Right lobe of liver (tissue), 4 donors: Measurements from ENCODE around the gene BCR.
"Not testable (repeated sequence)": the region's sequence is repeated elsewhere in the genome, so short reads cannot be mapped to it uniquely, and the experiment has no call there.

ENCODE experiments used
- POLR2A ChIP-seq: fragments of 450-650 bp; IDR thresholded peaks from one replicate; pipeline ENCODE4 v1.6.1; 2017; ENCODE audit warnings: antibody characterized with exemption, mild to moderate bottlenecking
- TF ChIP-seq, protein P1 (sequence below), 4 donors: fragments of 200-600 bp in 3 of 4; fragments of 450-650 bp in 1 of 4; IDR thresholded peaks; one replicate each; pipeline versions ENCODE4 v1.5.1 to v1.8.0; 2016 to 2022; ENCODE audit warnings: antibody characterized with exemption in 4 of 4, mild to moderate bottlenecking in 2 of 4
- donor health status: DM: no; HTN: no; CAD: no.
- donor health status: DM: no; HTN: no; CAD: no.
- donor health status: DM: no; HTN: yes; CAD: no.

DNA sequence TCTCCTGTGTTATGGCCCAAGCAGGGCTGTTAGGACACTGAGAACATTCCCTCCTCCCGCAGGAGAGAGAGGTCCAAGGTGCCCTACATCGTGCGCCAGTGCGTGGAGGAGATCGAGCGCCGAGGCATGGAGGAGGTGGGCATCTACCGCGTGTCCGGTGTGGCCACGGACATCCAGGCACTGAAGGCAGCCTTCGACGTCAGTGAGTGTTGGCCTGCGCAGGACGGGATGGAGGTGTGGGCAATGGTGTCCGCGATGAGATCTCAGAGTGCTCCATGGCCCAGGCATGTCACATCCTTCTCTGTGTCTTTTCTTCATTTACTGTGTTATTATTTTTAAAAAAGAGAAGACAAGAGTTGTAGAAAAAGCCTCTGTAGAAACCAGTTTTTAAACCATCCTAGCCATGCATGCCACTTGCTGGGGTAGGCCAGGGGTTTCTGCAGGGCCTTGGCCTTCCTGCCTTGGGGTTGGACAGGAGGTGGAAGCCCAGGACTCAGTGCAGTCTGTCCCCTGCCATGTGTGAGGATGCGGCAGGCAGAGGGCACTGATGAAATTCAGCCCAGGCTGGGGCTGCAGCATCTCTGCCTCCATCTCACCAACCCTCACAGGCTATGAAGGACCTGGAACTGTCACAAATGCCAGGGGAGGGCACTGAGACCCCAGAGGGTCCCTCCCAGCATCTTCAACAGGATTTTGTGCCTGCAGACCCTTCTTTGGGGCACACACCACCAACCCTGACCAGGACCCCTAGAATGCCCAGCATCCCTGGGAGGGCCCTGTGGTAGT is 131.5 kb downstream of the BCR start:
- TF ChIP-seq, protein P1, sequence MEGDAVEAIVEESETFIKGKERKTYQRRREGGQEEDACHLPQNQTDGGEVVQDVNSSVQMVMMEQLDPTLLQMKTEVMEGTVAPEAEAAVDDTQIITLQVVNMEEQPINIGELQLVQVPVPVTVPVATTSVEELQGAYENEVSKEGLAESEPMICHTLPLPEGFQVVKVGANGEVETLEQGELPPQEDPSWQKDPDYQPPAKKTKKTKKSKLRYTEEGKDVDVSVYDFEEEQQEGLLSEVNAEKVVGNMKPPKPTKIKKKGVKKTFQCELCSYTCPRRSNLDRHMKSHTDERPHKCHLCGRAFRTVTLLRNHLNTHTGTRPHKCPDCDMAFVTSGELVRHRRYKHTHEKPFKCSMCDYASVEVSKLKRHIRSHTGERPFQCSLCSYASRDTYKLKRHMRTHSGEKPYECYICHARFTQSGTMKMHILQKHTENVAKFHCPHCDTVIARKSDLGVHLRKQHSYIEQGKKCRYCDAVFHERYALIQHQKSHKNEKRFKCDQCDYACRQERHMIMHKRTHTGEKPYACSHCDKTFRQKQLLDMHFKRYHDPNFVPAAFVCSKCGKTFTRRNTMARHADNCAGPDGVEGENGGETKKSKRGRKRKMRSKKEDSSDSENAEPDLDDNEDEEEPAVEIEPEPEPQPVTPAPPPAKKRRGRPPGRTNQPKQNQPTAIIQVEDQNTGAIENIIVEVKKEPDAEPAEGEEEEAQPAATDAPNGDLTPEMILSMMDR (IDR thresholded peaks at IDR 0.05), result not testable (repeated sequence)
- TF ChIP-seq POLR2A, result not testable (repeated sequence)
